Activated T-helper 1 cell treated with anti-CD3 and anti-CD28 coated beads, Interleukin-12 subunit alpha, Interleukin-12 subunit beta, Interleukin-2, Interleukin-4 antibody, amounts not matched to agents 30 ng/mL and 10 ng/mL and 1 ng/mL, durations not matched to agents 14 hours and 24 hours and 36 hours (primary cell): Measurements from ENCODE around the gene SPPL3. TPM values are rescaled to one million over a fixed set of nuclear protein-coding genes. Genes with fewer than 3 reads are reported as not detected.
A peak's percentile ranks its signal among the peaks of the same experiment; 100 is the strongest.

Source experiments
- DNase-seq: peaks from one replicate; pipeline ENCODE4 v3.0.0; 2021; ENCODE audit warnings: low spot score
- H3K27ac Mint-ChIP-seq: one replicate; pipeline ENCODE4 v1.8.0; 2021; ENCODE audit warnings: mild to moderate bottlenecking, mixed read lengths
- H3K27me3 Mint-ChIP-seq: one replicate; pipeline ENCODE4 v1.8.0; 2022; ENCODE audit warnings: mild to moderate bottlenecking, moderate library complexity, mixed read lengths; ENCODE audit not compliant: insufficient read depth
- H3K36me3 Mint-ChIP-seq: one replicate; pipeline ENCODE4 v1.8.0; 2021; ENCODE audit warnings: low read depth, mixed read lengths
- H3K4me1 Mint-ChIP-seq: one replicate; pipeline ENCODE4 v1.8.0; 2021; ENCODE audit warnings: low read depth, mixed read lengths
- H3K4me3 Mint-ChIP-seq: one replicate; pipeline ENCODE4 v1.8.0; 2021; ENCODE audit warnings: mild to moderate bottlenecking, moderate library complexity, mixed read lengths
- H3K9me3 Mint-ChIP-seq: one replicate; pipeline ENCODE4 v1.8.0; 2021; ENCODE audit warnings: mixed read lengths
- intact Hi-C: fragments of 100-400 bp; cut with micrococcal nuclease; formaldehyde crosslinking; loops from one replicate; pipeline ENCODE4 v1.15.1; 2024
- total RNA-seq: library from RNA; stranded (reverse); gene quantifications from 2 replicates; pipeline ENCODE4 v1.2.3, GENCODE V29; 2022

SPPL3 gene
- total RNA-seq, 1 donor from 2014 or later, result 27.3 TPM

- Mint-ChIP-seq H3K27ac (no peak overlapping the region), H3K9me3 (no peaks in the 10 kb centered on the region), H3K4me3 (no peak overlapping the region), H3K36me3 (peaks cover 10% of the 10 kb centered on the region), H3K4me1 (peaks cover 10% of the 10 kb centered on the region), H3K27me3 (no peaks in the 10 kb centered on the region)
- DNase-seq, result no peak
- intact Hi-C loops, result no loop called here
Observed at GRCh38 chr12:120814903-120815429, 89.2 kb downstream of the SPPL3 start.

GRCh38 chr12:120814203-120814902 is 89.8 kb downstream of the SPPL3 start:
- peaks cover 10% of the 10 kb centered on the region for H3K4me1 Mint-ChIP-seq

GRCh38 chr12:120813588-120814153 is 90.5 kb downstream of the SPPL3 start:
- Mint-ChIP-seq H3K9me3 (no peaks in the 10 kb centered on the region), H3K36me3 (peaks cover 14% of the 10 kb centered on the region), H3K4me3 (no peak overlapping the region), H3K27ac (no peak overlapping the region), H3K4me1 (peaks cover 10% of the 10 kb centered on the region), H3K27me3 (no peaks in the 10 kb centered on the region)
- intact Hi-C loops, result no loop called here
- DNase-seq, result no peak

More at GRCh38 chr12:120814203-120814902, 89.8 kb downstream of the SPPL3 start:
- Mint-ChIP-seq H3K9me3 (no peaks in the 10 kb centered on the region), H3K27me3 (no peaks in the 10 kb centered on the region), H3K27ac (no peak overlapping the region), H3K36me3 (peaks cover 10% of the 10 kb centered on the region), H3K4me3 (no peak overlapping the region)
- intact Hi-C loops, result no loop called here
- DNase-seq, result no peak

GRCh38 chr12:120810021-120810420 is 94.1 kb downstream of the SPPL3 start:
- no peak for DNase-seq
- Mint-ChIP-seq H3K27ac (no peak overlapping the region), H3K4me3 (no peak overlapping the region), H3K4me1 (peaks cover 10% of the 10 kb centered on the region), H3K36me3 (peaks cover 16% of the 10 kb centered on the region), H3K9me3 (no peaks in the 10 kb centered on the region), H3K27me3 (no peaks in the 10 kb centered on the region)
- intact Hi-C loops, result no loop called here

GRCh38 chr12:120804428-120804827 is 99.7 kb downstream of the SPPL3 start:
- no peak for DNase-seq
- H3K9me3 Mint-ChIP-seq, result no peaks in the 10 kb centered on the region
- intact Hi-C loops, result no loop called here
- peaks cover 10% of the 10 kb centered on the region for H3K36me3 Mint-ChIP-seq
- peaks cover 24% of the 10 kb centered on the region for H3K4me1 Mint-ChIP-seq
- no peak overlapping the region for H3K27ac Mint-ChIP-seq
- no peak overlapping the region for H3K4me3 Mint-ChIP-seq
- H3K27me3 Mint-ChIP-seq, result no peaks in the 10 kb centered on the region

- H3K4me3 Mint-ChIP-seq, result no peak overlapping the region
- intact Hi-C loops, result no loop called here
- DNase-seq, result no peak
- peaks cover 19% of the 10 kb centered on the region for H3K36me3 Mint-ChIP-seq
- peaks cover 48% of the 10 kb centered on the region for H3K4me1 Mint-ChIP-seq
- no peaks in the 10 kb centered on the region for H3K27me3 Mint-ChIP-seq
- no peak overlapping the region for H3K27ac Mint-ChIP-seq
- peaks cover 14% of the 10 kb centered on the region for H3K9me3 Mint-ChIP-seq
Observed at GRCh38 chr12:120801146-120801545, 103.0 kb downstream of the SPPL3 start.

GRCh38 chr12:120800665-120801064 is 103.5 kb downstream of the SPPL3 start:
- intact Hi-C loops, result no loop called here
- Mint-ChIP-seq H3K27me3 (no peaks in the 10 kb centered on the region), H3K4me1 (peaks cover 48% of the 10 kb centered on the region), H3K36me3 (peaks cover 22% of the 10 kb centered on the region), H3K27ac (no peak overlapping the region), H3K9me3 (peaks cover 19% of the 10 kb centered on the region), H3K4me3 (no peak overlapping the region)
- DNase-seq, result no peak

GRCh38 chr12:120799243-120800045 is 104.7 kb downstream of the SPPL3 start:
- H3K4me3 Mint-ChIP-seq, result no peak overlapping the region
- no peak for DNase-seq
- H3K27ac Mint-ChIP-seq, result peak overlapping the region; percentile 15
- H3K36me3 Mint-ChIP-seq, result peaks cover 31% of the 10 kb centered on the region
- H3K27me3 Mint-ChIP-seq, result no peaks in the 10 kb centered on the region
- H3K9me3 Mint-ChIP-seq, result peaks cover 31% of the 10 kb centered on the region
- intact Hi-C loops, result loop anchor here (5.0 to 10.0 kb wide), 2 partner anchors 163 to 315 kb away; no protein-coding TSS in a partner anchor
- peaks cover 48% of the 10 kb centered on the region for H3K4me1 Mint-ChIP-seq

GRCh38 chr12:120798696-120799095 is 105.5 kb downstream of the SPPL3 start:
- no peak overlapping the region for H3K27ac Mint-ChIP-seq
- peaks cover 48% of the 10 kb centered on the region for H3K4me1 Mint-ChIP-seq
- H3K9me3 Mint-ChIP-seq, result peaks cover 31% of the 10 kb centered on the region
- H3K27me3 Mint-ChIP-seq, result no peaks in the 10 kb centered on the region
- no peak for DNase-seq
- H3K4me3 Mint-ChIP-seq, result no peak overlapping the region
- intact Hi-C loops, result loop anchor here (5.0 to 10.0 kb wide), 2 partner anchors 164 to 316 kb away; no protein-coding TSS in a partner anchor
- peaks cover 31% of the 10 kb centered on the region for H3K36me3 Mint-ChIP-seq

- Mint-ChIP-seq H3K9me3 (peaks cover 31% of the 10 kb centered on the region), H3K27me3 (no peaks in the 10 kb centered on the region), H3K36me3 (peaks cover 31% of the 10 kb centered on the region), H3K27ac (peak overlapping the region; percentile 42), H3K4me3 (no peak overlapping the region), H3K4me1 (peaks cover 45% of the 10 kb centered on the region)
- intact Hi-C loops, result loop anchor here (1.0 to 10.0 kb wide), 3 partner anchors 23 to 317 kb away; no protein-coding TSS in a partner anchor
- no peak for DNase-seq
Observed at GRCh38 chr12:120797677-120798642, 106.2 kb downstream of the SPPL3 start.

GRCh38 chr12:120795441-120796178 is 108.5 kb downstream of the SPPL3 start:
- H3K4me1 Mint-ChIP-seq, result peaks cover 29% of the 10 kb centered on the region
- peaks cover 31% of the 10 kb centered on the region for H3K9me3 Mint-ChIP-seq
- H3K4me3 Mint-ChIP-seq, result no peak overlapping the region
- intact Hi-C loops, result loop anchor here (5.0 to 10.0 kb wide), 2 partner anchors 167 to 319 kb away; no protein-coding TSS in a partner anchor
- DNase-seq, result no peak
- H3K36me3 Mint-ChIP-seq, result peaks cover 31% of the 10 kb centered on the region
- H3K27ac Mint-ChIP-seq, result no peak overlapping the region
- H3K27me3 Mint-ChIP-seq, result no peaks in the 10 kb centered on the region
